CD4-positive, alpha-beta T cell treated with Interleukin-10 for 1 hour (primary cell): ENCODE results near the gene CCDC192.
"Not testable (repeated sequence)": the region's sequence is repeated elsewhere in the genome, so short reads cannot be mapped to it uniquely, and the experiment has no call there.

Experiments used
- DNase-seq: peaks from one replicate; pipeline ENCODE4 v3.0.0-alpha.2; 2020

The CCDC192 gene

DNA sequence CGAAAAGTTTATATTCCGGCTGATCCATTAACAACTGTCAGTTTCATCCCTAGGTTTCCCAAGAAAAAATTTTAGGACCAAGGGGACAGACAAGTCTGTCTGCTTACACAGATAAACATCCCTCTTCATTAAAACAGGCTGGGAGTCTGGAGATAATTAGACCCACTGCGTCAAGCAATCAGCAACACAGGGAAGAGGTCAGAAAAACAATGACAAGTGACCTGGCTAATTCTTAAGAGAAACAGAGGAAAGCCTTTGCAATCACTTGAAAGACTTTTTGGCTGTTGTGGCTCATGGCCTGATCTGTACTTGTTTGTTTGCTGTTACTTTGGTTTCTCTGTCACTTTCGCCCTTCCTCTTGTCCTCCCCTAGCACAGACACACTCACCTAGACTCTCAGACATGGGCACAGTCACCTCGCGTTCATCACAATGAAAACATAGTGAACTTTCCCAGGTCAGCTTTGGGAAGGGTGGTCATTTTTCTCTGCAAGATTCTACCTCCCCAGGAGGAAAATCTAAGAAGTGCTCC lies 2.9 kb upstream of the CCDC192 start:
- no peak for DNase-seq

DNA sequence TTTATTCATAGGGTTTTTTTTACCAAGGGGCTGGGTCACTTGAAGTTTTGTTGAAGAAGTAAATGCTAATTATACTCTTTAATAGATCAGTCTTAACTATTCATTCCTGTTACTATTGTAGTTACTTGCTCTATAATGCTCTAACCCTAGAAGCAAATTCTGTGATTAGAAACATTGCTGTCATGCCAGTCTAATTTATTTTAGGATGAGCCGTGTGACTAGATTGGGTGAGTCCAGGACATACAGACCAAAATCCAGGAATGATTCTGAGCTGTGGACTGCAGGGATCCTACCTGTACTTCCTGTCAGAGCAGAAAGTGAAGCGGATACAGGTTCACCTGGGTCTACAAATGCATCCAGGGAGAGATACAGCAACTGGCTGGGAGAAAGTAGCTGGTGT lies 757 bp upstream of the CCDC192 start:
- no peak for DNase-seq

DNA sequence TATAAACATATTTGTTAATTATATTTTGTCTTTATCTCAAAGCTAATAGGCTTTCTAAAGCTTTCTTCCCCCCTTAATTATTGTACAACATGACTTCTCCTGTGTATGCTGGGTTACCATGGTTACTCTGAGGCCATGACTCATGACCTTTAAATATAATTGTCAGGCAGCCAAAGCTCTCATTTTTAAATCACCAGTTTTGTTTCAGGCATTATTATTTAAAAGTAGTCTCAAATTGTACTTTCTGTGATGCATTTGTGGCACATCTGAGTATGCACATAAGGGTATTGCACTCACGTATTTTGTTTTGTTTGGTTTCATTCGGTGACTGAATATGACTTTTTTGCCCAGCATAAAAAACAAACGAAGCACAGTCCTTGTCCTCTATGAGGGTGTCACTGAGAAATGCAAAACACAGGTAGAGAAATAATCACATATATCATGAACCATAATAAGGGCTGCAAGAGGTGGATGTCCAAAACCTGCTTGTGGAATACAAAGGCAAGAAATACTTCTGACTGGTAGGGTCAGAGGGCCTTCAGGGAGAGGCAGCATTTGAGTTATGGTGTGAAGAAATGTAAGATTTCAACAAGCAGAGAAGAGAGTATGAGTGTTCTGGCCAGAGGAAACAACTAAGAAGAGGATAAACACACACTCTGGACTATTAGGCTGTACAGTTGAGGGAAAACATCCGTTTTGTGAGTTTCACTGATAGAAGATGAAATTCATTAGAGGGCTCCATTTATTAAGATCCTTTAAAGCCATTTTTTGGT lies 2.1 kb downstream of the CCDC192 start:
- no peak for DNase-seq

DNA sequence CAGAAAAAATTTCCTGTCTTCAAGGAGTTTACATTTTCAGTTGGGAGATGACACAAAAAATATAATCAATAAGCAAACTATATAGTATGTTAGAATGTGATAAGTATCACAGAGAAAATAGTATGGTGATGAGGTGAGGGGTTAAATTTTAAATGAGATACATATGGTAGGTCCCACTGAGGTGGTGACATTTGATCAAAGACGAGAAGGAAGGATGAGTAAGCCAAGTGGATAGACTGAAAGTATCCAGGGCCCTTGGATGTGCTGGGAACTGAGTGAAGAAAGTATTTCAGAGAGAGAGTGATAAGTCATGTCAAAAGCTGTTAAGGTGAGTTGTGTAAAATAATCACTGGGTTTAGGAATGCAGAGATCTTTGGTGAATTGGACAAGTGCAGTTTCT lies 3.5 kb downstream of the CCDC192 start:
- DNase-seq = no peak

DNA sequence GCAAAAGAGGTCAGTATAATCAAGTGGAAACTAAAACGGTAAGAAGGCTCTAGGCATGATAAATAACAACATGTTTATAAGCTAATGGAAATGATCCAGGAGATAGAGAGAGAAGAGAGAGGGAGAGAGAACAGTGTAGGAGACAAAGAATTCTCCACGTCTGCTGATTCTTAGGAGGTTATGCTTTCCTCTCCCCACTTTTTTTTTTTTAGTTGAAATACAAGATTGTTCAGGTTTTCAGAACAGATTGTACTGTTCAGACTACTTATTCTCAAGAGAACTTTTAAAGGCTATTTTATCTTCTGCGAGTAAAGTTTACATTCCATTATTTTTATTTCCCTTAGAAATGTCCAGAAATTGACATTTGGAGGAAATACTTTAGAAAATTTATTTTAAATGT lies 4.0 kb downstream of the CCDC192 start:
- no peak for DNase-seq

DNA sequence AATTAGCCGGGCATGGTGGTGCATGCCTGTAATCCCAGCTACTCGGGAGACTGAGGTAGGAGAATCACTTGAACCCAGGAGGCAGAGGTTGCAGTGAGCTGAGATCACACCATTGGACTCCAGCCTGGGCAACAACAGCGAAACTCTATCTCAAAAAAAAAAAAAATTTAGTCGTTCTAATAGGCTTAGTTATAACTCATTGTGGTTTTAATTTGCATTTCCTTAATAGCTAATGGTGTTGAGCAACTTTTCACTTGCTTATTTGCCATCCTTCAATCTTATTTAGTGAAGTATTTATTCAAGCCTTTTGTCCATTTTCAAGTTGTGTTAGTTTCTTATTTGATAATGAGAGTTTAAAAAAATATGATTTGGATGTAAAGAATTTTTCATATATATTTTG lies 9.9 kb downstream of the CCDC192 start:
- not testable (repeated sequence) for DNase-seq

DNA sequence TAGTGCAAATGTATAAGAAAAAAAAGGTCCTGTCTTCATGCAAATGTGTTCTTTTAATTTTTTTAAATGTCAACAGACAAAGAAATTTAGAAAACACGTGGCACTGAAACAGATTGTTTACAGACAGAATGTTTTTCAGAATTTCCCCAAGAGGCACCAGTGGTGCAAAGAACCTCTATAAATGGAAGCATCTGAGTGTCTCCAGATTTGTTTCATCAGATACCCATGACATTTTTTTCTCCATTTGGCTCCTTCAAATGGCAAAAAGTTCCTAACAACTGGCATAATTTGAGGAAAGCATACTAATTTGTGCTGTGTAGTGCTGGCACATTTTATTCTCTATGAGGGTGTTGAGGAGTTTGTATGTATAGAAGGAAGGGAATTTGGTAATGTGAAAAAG lies 15.0 kb downstream of the CCDC192 start:
- DNase-seq = no peak

DNA sequence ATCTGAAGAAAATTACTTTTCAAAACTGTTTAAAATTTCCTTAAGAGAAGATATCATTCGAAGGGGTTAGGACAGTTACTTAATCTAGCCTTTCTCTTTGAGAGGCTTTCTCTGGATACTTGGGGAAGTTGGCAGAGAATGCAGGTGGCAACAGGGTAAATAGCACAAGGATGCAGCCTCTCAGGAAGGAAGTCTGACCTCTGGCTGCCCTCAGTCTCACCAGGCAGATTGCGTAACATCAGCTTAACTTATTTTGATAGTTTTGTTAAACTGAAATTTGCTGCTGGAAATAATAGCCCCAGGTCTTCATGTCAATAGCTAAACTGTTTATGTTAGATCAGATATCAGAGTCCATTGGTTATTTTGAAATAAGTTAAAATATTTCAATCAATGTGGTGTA lies 20.4 kb downstream of the CCDC192 start:
- DNase-seq = no peak

DNA sequence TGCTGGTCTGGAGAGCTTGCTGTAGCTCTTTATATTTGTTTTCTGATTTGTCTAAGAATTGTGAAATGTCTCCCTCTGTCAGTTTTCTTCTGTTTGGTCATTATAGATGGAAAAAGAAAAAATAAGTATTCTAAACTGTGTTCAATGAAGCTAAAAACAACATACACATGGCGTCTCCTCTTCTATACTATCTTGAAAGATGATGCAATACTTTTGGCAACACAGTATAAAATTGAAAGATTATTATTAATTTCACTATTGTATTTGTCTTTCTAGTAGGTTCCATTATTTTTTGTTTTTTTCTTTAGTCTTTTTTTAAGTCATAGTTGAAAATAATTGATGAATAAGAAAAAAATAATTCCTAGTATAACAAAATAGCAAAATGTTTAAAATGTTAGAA lies 22.5 kb downstream of the CCDC192 start:
- no peak for DNase-seq

DNA sequence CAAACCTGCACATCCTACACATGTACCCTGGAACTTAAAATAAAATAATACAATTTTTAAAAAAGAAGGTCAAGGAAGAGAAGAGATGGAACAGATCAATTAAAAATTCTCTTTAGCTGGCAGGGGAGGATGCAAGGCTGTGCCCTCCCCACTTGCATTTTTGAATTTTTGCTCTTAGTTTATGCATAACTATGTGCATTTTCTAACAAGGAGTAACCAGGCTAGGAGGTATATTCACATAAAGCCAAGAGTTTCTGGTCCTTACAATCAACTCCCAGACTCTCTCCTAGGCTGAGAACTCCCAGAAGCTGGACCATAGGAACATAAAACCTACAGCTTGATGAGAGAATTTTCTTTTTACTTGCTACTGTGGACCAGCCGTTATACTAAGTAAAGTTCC lies 29.8 kb downstream of the CCDC192 start:
- DNase-seq = no peak

DNA sequence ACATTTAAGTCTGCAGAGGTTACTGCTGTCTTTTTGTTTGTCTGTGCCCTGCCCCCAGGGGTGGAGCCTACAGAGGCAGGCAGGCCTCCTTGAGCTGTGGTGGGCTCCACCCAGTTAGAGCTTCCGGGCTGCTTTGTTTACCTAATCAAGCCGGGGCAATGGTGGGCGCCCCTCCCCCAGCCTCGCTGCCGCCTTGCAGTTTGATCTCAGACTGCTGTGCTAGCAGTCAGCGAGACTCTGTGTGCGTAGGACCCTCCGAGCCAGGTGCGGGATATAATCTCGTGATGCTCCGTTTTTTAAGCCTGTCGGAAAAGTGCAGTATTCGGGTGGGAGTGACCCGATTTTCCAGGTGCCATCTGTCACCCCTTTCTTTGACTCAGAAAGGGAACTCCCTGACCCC lies 36.2 kb downstream of the CCDC192 start:
- DNase-seq = not testable (repeated sequence)

DNA sequence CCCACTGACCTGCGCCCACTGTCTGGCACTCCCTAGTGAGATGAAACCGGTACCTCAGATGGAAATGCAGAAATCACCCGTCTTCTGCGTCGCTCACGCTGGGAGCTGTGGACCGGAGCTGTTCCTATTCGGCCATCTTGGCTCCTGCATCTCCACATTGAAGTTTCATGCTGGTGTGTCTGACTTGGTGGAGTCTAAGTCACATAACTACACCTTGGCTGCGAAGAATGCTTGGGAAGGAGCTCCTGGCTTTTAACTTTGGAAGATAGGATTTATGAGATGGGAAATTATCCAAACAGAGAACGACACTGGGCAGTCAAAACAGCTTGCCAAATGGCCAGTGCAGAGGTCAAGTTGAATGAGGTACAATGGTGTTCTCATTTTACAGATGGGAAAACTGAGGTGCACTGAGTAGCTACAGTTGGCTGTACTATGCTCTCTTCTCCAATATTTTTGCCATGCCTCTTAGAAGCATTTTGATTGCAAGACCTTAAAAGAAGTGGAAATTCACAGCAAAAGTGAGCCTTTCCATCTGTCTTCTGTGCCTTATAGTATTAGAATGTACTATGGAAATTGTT lies 36.7 kb downstream of the CCDC192 start:
- DNase-seq = no peak

DNA sequence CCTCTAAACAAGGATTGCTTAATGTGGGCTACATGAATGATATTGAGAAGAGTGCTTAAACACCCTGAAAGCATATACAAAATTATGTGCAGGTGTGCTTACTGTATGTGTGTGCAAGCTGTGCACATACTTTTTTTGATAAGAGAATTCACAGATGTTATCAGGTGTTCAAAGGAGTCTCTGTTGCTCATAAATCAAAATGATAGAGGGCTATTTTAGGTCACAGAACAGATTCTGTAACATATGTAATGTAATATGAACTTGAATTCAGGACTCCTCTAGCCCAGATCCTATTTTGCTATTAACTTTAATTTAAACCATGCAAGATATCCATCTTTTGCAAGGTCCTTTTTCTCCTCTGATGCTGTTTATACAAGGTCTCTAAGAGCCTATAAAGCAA lies 38.2 kb downstream of the CCDC192 start:
- no peak for DNase-seq

DNA sequence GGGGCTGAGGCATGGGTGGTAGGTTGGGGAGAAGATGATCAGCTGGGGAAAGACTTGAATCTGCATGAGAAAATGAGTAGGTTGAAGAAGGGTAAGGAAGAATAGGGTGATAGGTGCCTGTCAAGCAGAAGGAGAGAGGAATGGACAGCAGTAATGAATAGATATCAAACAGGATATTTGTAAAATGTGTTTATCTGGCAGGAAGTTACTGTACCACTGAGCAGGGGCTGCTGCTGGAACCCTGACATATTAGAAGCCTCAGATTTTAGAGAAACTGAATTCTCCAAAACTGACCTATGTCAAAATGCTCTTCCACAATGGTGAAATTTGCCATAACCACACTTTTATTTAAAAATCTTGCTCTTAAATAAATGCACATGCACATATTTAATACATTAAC lies 41.0 kb downstream of the CCDC192 start:
- DNase-seq = no peak

DNA sequence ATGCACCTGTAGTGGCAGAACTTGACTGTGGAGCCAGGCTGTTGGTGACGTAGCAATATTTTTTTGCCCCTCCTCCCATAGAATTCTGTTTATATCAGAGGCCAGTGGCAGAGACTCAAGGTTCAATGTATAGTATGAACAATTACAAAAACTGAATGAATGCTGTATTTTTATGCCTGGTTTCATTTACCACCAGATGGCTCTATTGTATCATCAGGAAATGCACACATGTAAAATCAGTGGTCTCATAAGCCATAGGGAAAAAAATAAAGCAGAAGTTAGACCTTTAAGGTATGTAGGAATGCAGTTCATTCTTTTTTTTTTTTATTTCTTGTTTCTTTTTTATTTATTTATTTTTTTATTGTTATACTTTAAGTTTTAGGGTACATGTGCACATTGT lies 43.6 kb downstream of the CCDC192 start:
- DNase-seq = peak; percentile 18

DNA sequence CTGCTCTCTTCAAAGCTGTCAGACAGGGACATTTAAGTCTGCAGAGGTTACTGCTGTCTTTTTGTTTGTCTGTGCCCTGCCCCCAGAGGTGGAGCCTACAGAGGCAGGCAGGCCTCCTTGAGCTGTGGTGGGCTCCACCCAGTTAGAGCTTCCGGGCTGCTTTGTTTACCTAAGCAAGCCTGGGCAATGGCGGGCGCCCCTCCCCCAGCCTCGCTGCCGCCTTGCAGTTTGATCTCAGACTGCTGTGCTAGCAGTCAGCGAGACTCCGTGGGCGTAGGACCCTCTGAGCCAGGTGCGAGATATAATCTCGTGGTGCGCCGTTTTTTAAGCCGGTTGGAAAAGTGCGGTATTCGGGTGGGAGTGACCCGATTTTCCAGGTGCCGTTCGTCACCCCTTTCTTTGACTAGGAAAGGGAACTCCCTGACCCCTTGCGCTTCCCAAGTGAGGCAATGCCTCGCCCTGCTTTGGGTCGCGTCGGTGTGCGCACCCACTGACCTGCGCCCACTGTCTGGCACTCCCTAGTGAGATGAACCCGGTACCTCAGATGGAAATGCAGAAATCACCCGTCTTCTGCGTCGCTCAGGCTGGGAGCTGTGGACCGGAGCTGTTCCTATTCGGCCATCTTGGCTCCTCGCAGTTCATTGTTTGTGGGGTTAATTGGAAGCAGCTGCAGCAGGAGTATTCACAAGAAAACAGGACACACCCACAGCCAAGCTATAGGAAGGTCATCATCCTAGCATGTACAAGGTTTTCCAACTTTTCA lies 49.5 kb downstream of the CCDC192 start:
- DNase-seq = not testable (repeated sequence)

DNA sequence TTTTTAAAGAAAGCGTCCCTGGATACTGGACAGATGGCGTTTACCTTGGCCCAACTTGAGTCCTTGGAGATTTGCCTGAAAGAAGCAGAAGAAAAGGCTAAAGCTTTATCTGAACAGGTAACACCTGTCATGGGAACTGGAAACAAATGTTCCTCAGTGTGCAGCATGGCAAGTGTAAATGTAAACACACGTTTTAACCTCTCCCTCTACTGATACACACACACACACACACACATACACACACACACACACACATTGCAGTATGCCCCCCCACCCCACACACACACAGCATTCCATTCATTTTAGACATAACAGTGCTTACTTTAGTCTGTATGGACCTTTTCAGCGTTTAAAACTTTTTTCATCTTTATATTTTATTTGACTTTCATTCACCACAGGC lies 51.1 kb downstream of the CCDC192 start:
- DNase-seq = no peak

DNA sequence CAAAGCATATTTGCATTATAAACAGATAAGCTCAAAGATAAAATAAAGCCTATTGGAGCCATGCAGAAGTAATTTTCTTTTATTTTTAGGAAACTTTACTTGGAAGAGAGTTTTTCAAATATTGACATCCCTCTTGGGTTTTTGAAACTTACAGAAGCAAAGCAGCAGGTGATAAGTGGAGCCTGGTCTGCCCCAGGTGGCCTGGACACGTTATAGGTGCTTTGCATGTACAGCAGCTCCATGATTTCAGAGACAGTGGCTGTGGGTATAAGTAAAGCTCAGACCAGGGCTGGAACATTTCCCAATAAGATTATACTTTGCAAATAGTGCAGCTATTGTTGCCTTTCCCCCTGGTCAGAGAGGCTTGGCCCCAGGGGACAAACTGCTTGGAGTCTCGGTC lies 51.5 kb downstream of the CCDC192 start:
- no peak for DNase-seq

DNA sequence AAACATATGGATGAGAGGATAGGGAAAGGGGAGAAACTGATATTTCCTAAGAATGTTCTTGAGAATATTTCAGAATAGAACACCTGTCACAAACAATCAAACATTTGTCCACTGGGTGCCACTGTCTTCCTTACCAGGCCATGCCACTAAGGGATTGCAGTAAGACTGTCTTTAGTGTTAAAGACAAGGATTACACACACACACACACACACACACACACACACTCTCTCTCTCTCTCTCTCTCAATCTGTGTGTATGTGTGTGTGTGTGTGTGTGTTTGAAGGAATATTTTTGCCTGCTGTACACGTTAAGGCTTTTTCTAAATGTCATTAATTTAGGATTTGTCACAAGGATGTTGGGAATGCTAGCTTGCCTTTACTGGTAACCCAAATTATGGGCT lies 54.4 kb downstream of the CCDC192 start:
- DNase-seq = peak; percentile 33

DNA sequence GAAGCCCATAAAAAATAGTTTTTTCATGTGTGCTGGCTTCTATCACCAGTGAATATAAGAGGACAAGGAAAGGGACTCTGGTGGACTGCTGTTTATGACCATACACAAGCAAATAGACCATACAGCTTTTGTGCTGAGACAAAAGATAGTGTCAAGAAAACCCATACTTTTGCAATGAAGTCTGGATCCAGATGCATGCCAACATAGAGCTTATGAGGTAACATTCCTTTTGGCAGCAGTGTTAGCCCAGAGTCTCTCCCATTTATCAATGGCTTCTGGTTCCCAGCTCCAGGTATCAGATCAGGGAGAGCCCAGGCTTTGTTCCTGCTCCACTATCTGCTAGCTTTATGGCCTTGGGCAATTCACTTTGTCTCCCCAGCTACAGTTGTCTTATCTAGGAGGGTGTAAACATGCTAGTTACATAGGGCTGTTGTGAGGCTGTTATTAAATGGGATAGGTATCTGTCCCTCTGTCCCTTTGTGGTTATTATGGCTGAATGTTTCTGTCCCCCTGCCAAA lies 55.6 kb downstream of the CCDC192 start:
- DNase-seq = no peak

DNA sequence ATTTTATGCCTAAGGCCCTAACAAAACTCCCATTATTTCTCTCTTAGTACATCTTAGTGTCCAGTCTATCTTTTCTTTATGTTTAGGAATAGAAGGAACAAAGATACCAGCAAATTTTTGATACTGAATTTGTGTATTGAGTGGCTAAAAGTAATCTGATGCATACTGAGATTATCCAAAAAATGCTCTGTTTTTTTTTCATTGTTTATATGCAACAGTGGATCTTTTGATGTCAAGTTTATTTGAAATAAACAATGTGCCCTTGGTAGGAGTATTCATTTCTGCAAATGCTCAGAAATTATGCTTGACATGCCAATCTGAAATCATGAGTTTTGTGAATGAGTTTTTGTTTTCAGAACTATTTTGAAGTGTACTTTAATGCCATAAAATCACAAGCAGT lies 58.7 kb downstream of the CCDC192 start:
- DNase-seq = no peak

DNA sequence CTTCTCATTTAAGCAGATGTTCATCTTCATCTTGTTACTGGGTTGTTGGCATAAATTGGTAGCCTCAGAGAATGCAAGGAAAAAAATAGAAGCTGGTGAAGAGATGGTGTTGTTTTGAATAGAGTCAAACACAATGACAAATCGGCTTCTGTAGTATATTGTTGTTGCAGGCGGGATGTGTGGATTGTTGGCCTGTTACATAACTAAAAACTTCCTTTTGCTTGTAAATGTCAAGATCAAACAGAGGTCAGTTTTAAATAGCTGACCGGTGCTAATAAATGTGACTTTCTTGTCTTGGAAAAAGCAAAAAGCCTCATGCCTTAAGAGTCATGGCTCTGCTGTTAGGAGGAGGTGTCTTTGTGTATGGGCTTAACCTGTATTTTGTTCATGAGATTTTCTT lies 59.2 kb downstream of the CCDC192 start:
- DNase-seq = no peak

DNA sequence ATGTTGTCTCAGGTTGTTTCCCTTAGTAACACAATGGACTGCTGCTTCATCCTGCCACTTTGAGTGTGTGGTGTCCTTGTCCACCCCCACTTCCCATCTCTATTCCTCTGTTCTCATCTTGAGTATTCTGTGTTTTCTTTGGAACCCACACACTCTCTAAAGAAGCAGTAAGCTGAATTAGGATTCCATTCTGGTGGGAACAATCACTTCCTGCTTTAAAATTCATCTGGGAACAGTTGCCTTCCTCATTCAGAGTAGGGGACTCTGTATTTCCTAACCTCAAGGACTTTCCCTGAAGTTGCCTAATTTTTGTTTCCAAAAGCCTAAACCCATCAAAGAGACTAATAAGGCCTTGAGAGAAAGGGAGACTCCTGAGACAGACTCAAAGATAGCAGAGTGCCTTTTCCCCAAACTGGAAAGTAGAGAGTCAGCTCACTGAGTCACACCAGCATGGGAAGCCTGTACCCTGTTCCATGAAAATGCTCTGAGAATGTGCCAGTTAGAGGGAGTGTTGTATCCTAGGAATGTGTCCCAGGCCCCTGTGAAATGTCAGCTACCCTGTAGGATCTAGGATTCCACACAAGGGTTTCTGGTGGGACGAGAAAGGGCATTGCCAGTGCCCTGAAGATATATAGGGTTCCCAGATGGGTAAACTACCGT lies 63.6 kb downstream of the CCDC192 start:
- no peak for DNase-seq
